Measurements from ENCODE around the gene UHRF1. TPM values are rescaled to one million over a fixed set of nuclear protein-coding genes. Genes with fewer than 3 reads are reported as not detected.
"Not testable (repeated sequence)": the region's sequence is repeated elsewhere in the genome, so short reads cannot be mapped to it uniquely, and the experiment has no call there.

UHRF1 gene
- total RNA-seq, 1 experiment from 2014 or later, result 5.3 TPM

DNA sequence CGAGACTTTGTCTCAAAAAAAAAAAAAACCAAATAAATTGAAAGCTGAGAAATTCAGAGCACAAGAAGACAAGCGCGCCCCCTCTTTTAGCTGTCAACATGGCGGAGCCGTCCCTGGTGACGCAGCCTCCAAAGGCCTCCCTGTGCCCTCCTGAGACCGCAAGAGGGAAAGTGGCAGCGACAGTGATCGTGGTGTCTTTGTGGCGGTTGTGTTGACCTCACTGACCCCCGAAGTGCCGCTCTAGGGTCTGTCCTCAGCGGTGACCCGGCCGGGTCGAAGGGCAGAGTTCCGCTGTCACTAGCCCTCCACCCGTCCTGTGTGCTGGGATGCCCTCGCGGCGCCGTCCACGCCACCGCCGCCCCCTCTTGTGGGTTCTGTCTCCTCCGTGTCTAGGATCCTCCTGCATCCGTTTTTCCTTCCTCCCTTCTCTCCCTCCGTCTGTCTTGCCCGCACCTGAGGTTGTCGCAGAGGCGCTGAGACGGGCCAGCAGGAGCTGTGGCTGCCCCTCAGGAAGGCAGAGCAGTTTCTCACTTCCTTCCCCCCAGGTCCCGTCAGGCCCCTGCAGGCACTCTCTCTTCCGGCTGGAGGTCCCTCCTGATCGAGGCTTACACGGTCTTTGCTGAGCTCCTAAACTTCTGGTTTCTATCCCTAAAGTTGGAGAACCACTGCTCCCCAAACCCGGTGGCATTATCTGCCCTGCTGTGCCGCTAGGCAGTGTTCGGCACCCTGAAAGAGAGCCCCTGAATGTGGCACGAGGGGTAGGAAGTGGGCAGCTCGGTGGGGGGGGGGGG is 7.2 kb downstream of the UHRF1 start:
- in situ Hi-C loops (cut with HindIII; ENCODE audit: low pct_unique_long_range_greater_than_20kb, low sequenced_read_pairs), result no loop called here
- DNase-seq (ENCODE audit: low read depth, low spot score), result no peak

- in situ Hi-C loops (cut with HindIII; ENCODE audit: low pct_unique_long_range_greater_than_20kb, low sequenced_read_pairs), result no loop called here
- no peak for DNase-seq (ENCODE audit: low read depth, low spot score)
These were observed 13.4 kb downstream of the UHRF1 start for GRCh38 chr19:4922530-4923275.

GRCh38 chr19:4923276-4923747 is 14.0 kb downstream of the UHRF1 start:
- in situ Hi-C loops (cut with HindIII; ENCODE audit: low pct_unique_long_range_greater_than_20kb, low sequenced_read_pairs), result no loop called here
- no peak for DNase-seq (ENCODE audit: low read depth, low spot score)

DNA sequence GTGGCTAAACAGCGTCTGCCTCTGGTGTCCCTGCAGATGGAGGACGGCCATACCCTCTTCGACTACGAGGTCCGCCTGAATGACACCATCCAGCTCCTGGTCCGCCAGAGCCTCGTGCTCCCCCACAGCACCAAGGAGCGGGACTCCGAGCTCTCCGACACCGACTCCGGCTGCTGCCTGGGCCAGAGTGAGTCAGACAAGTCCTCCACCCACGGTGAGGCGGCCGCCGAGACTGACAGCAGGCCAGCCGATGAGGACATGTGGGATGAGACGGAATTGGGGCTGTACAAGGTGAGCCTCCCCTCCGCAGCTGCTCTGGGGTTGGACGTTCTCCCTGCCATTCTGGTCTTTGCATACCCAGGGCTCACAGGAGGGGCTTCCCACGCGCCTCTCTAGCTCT is 19.9 kb downstream of the UHRF1 start:
- no peak for DNase-seq (ENCODE audit: low read depth, low spot score)

GRCh38 chr19:4930664-4931063 is 21.4 kb downstream of the UHRF1 start:
- in situ Hi-C loops (cut with HindIII; ENCODE audit: low pct_unique_long_range_greater_than_20kb, low sequenced_read_pairs), result no loop called here
- DNase-seq (ENCODE audit: low read depth, low spot score), result no peak

More for the DNA sequence above, 19.9 kb downstream of the UHRF1 start:
- in situ Hi-C loops (cut with HindIII; ENCODE audit: low pct_unique_long_range_greater_than_20kb, low sequenced_read_pairs), result no loop called here

DNA sequence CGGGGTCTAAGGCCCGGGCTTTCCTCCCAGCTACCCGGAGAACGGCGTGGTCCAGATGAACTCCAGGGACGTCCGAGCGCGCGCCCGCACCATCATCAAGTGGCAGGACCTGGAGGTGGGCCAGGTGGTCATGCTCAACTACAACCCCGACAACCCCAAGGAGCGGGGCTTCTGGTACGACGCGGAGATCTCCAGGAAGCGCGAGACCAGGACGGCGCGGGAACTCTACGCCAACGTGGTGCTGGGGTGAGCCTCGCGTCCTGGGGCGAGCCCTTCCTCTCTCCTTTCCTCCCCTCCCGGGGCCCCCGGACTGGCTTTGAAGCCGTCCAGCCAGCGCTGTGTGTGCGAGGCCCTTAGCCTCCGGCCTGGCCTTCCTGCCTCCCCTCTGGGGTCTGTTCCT is 23.4 kb downstream of the UHRF1 start:
- no peak for DNase-seq (ENCODE audit: low read depth, low spot score)
- in situ Hi-C loops (cut with HindIII; ENCODE audit: low pct_unique_long_range_greater_than_20kb, low sequenced_read_pairs), result no loop called here

DNA sequence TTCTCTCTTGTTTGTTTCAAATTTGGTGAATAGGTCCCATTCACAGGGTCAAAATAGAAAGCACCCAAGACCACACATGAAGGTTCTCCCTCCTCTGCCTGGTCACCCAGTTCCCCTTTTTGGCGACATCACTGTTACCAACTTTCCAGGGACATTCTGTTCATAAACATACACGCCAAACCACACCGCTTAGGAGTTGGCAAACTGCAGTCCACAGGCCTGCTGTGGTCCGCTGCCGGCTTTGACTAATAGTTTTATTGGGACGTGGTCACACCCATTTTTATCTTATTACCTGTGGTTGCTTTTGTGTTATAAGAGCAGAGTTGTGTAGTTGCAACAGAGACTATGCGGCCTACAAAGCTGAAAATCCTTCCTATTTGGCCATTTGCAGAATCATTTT is 24.2 kb downstream of the UHRF1 start:
- in situ Hi-C loops (cut with HindIII; ENCODE audit: low pct_unique_long_range_greater_than_20kb, low sequenced_read_pairs), result no loop called here
- no peak for DNase-seq (ENCODE audit: low read depth, low spot score)

- DNase-seq (ENCODE audit: low read depth, low spot score), result no peak
- in situ Hi-C loops (cut with HindIII; ENCODE audit: low pct_unique_long_range_greater_than_20kb, low sequenced_read_pairs), result no loop called here
These were observed 26.1 kb downstream of the UHRF1 start for GRCh38 chr19:4935444-4935843.

DNA sequence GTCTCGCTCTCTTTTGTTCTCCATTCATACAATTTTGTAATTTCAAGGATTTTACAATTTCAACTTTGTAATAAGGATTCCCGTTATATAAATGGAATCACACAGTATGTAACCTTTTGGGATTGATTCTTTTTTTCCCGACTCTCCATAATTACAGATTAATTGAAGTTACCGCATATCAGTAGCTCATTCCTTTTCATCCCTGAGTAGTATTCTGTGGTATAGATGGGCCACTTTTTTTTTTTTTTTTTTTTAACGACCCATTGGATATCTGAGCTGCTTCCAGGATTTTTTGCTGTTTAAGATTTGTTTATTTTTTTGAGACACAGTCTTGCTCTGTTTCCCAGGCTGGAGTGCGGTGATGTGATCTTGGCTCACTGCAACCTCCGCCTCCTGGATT is 27.8 kb downstream of the UHRF1 start:
- in situ Hi-C loops (cut with HindIII; ENCODE audit: low pct_unique_long_range_greater_than_20kb, low sequenced_read_pairs), result no loop called here
- DNase-seq (ENCODE audit: low read depth, low spot score), result no peak

- in situ Hi-C loops (cut with HindIII; ENCODE audit: low pct_unique_long_range_greater_than_20kb, low sequenced_read_pairs); DNase-seq (ENCODE audit: low read depth, low spot score): not testable (repeated sequence)
These were observed 29.2 kb downstream of the UHRF1 start for GRCh38 chr19:4938461-4938860.

- no peak for DNase-seq (ENCODE audit: low read depth, low spot score)
- in situ Hi-C loops (cut with HindIII; ENCODE audit: low pct_unique_long_range_greater_than_20kb, low sequenced_read_pairs), result no loop called here
These were observed 30.2 kb downstream of the UHRF1 start for GRCh38 chr19:4939466-4939865.

DNA sequence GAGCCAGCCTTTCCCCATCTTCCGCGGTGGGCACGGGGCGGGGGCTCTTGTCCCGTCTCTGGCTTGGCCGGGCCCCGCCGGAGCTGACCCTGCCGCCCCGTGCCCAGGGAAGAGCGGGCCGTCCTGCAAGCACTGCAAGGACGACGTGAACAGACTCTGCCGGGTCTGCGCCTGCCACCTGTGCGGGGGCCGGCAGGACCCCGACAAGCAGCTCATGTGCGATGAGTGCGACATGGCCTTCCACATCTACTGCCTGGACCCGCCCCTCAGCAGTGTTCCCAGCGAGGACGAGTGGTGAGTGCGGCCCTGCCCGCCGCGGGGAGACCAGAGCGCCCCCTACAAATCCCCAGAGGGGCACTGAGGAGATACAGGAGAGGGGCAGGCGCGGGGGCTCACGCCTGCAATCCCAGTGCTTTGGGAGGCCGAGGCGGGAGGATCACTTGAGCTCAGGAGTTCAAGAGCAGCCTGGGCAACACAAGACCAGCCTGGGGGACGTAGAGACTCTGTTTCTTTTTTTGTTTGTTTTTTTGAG is 32.4 kb downstream of the UHRF1 start:
- in situ Hi-C loops (cut with HindIII; ENCODE audit: low pct_unique_long_range_greater_than_20kb, low sequenced_read_pairs); DNase-seq (ENCODE audit: low read depth, low spot score): not testable (repeated sequence)

DNA sequence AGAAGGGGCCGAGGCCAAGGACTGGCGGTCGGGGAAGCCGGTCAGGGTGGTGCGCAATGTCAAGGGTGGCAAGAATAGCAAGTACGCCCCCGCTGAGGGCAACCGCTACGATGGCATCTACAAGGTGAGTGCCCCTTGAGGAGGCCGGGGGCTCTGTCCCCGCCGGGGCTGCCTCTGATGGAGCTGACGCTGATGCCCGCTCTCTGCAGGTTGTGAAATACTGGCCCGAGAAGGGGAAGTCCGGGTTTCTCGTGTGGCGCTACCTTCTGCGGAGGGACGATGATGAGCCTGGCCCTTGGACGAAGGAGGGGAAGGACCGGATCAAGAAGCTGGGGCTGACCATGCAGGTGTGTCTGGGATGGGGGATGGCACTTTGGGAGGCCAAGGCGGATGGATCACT is 41.3 kb downstream of the UHRF1 start:
- in situ Hi-C loops (cut with HindIII; ENCODE audit: low pct_unique_long_range_greater_than_20kb, low sequenced_read_pairs); DNase-seq (ENCODE audit: low read depth, low spot score): not testable (repeated sequence)

DNA sequence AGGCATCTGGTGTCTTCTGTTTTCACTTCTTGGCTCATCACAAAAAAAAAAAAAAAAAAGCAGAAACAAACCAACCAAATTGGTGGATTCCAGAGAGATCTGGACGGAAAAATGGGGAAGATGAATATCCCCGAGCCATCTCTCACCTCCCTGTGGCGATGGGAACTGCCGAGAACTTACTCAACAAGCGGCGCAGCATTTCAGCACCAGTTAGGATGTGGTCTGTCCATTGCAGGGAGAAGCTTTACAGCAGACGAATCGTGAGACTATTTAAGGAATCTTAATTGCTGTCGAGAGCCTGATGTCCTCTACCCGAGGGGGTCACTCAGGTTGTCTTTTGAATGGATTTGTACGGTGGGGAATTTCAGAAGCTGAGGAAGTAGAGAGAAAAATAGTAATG is 42.4 kb downstream of the UHRF1 start:
- no peak for DNase-seq (ENCODE audit: low read depth, low spot score)
- in situ Hi-C loops (cut with HindIII; ENCODE audit: low pct_unique_long_range_greater_than_20kb, low sequenced_read_pairs), result no loop called here

DNA sequence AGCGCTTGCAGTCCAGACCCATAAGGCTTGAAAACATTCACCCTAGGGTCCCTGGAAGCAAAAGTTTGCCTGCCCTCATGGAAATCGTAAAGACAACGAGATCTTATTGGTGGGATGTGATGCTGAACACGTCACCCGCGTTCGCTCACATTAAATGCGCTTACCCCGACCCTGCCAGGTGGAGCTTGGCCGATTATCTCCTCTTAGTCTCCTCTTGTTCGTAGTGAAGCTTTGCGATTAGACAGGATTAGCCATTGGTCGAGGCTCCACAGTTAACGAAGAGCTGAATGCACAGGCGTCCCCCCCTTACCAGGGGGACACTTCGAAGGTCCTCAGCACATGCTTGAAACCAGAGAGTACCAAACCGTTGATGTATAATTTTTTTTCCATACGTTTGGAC is 43.6 kb downstream of the UHRF1 start:
- no peak for DNase-seq (ENCODE audit: low read depth, low spot score)
- in situ Hi-C loops (cut with HindIII; ENCODE audit: low pct_unique_long_range_greater_than_20kb, low sequenced_read_pairs), result no loop called here

DNA sequence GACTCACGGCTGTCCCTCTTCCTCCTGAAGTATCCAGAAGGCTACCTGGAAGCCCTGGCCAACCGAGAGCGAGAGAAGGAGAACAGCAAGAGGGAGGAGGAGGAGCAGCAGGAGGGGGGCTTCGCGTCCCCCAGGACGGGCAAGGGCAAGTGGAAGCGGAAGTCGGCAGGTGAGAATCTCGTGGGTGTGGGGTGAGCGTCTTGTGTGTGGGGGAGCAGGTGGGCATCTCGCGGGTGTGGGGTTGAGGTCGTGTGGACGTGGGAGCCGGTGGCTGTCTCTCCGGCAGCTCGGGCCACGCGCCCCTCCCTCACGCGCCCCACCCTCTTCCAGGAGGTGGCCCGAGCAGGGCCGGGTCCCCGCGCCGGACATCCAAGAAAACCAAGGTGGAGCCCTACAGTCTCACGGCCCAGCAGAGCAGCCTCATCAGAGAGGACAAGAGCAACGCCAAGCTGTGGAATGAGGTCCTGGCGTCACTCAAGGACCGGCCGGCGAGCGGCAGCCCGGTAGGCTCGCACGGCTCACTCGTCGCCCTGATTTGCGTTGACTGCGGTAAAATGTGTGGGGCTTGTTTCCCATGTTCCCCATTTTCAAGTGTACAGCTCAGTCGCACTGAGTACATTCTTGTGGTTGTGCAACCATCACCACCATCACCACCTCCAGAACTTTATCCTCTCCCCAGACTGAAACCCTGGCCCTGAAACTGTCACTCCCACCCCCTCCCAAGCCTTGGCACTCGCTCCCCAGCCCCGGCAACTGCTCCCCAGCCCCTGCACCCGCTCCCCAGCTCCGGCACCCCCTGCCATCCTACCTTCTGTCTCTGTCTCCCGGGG is 45.2 kb downstream of the UHRF1 start:
- DNase-seq (ENCODE audit: low read depth, low spot score); in situ Hi-C loops (cut with HindIII; ENCODE audit: low pct_unique_long_range_greater_than_20kb, low sequenced_read_pairs): not testable (repeated sequence)

DNA sequence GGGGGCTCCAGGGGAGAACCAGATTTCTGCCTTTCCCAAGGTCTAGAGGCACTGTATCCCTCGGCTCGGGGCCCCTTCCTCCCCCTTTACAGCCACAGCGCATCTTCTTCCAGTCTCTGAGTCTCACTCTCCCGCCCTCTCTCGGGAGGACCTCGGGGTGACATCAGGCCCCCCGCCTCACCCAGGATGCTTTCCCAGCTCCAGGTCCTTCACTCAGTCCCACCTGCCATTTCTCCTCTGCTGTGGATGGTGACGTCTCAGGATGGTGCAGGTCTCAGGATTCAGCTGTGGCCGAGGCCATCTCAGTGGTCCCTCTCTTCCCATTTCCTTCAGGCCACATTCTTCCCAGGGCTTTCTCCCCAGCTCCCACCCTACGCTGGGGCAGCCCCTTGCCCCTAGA is 46.0 kb downstream of the UHRF1 start:
- DNase-seq (ENCODE audit: low read depth, low spot score), result no peak
- in situ Hi-C loops (cut with HindIII; ENCODE audit: low pct_unique_long_range_greater_than_20kb, low sequenced_read_pairs), result no loop called here

- in situ Hi-C loops (cut with HindIII; ENCODE audit: low pct_unique_long_range_greater_than_20kb, low sequenced_read_pairs), result no loop called here
- no peak for DNase-seq (ENCODE audit: low read depth, low spot score)
These were observed 48.7 kb downstream of the UHRF1 start for GRCh38 chr19:4957981-4958380.

Measured in SK-MEL-5 (cell line).